HG03565 (cell line): Measurements from ENCODE around the gene NPY1R.

ENCODE experiments used
- ATAC-seq: cut with Tn5 transposase; IDR thresholded peaks from one replicate; pipeline ENCODE4 v1.9.1; 2021; ENCODE audit warnings: mild to moderate bottlenecking, moderate library complexity; ENCODE audit not compliant: unreplicated experiment

Gene NPY1R

GRCh38 chr4:163280703-163281519, 51.5 kb downstream of the NPY1R start:
- no peak for ATAC-seq

- ATAC-seq, result no peak
Measured at GRCh38 chr4:163279713-163280112, 52.7 kb downstream of the NPY1R start.

- no peak for ATAC-seq
Measured at GRCh38 chr4:163274861-163275260, 57.5 kb downstream of the NPY1R start.
